Lower lobe of right lung (tissue), 2 donors: Measurements from ENCODE around the gene EHD3. TPM values are rescaled to one million over a fixed set of nuclear protein-coding genes. Genes with fewer than 3 reads are reported as not detected.

Experiments used
- ATAC-seq, 2 donors: fragments of 200-7000 bp; cut with Tn5 transposase; one replicate each; pipeline ENCODE4 v1.9.1; 2020 to 2022; ENCODE audit warnings: mild to moderate bottlenecking in 2 of 2, moderate library complexity in 2 of 2
- DNase-seq: peaks from one replicate; pipeline ENCODE4 v3.0.0-alpha.2; 2020
- H3K27ac ChIP-seq: fragments of 200-600 bp; one replicate; pipeline ENCODE4 v1.8.0; 2022
- H3K27me3 ChIP-seq: fragments of 200-600 bp; one replicate; pipeline ENCODE4 v1.8.0; 2022; ENCODE audit warnings: low read depth
- H3K36me3 ChIP-seq: fragments of 200-600 bp; one replicate; pipeline ENCODE4 v1.8.0; 2022; ENCODE audit warnings: mild to moderate bottlenecking
- H3K4me1 ChIP-seq: fragments of 200-600 bp; one replicate; pipeline ENCODE4 v1.8.0; 2022
- H3K4me3 ChIP-seq: fragments of 200-600 bp; one replicate; pipeline ENCODE4 v1.8.0; 2022; ENCODE audit warnings: mild to moderate bottlenecking
- H3K9me3 ChIP-seq: fragments of 200-600 bp; one replicate; pipeline ENCODE4 v1.8.0; 2022
- CTCF ChIP-seq: fragments of 200-600 bp; IDR thresholded peaks from one replicate; pipeline ENCODE4 v1.8.0; 2022; ENCODE audit warnings: antibody characterized with exemption, mild to moderate bottlenecking
- intact Hi-C: fragments of 100-400 bp; cut with DNase I; formaldehyde crosslinking; loops from one replicate; pipeline ENCODE4 v1.11.0; 2022
- total RNA-seq: library from RNA; stranded (reverse); fragmentation: NEBNext Ultra II Directional; extraction: Animal tissue kit (Norgen Biotek cat#: 25700); gene quantifications from one replicate; pipeline ENCODE4 v1.2.1, GENCODE V29; 2021
- donor health status: DM: no; HTN: yes; CAD: no; lungs with severe emphysema.

The EHD3 gene
- total RNA-seq, 1 donor from 2014 or later = 11.0 TPM

GRCh38 chr2:31259075-31259474, 25.1 kb downstream of the EHD3 start:
- no peak for TF ChIP-seq CTCF
- intact Hi-C loops = no loop called here
- no peak for ATAC-seq
- Histone ChIP-seq H3K4me3 (no peak overlapping the region), H3K27ac (no peak overlapping the region), H3K27me3 (no peaks in the 10 kb centered on the region), H3K9me3 (no peaks in the 10 kb centered on the region), H3K36me3 (peaks cover 18% of the 10 kb centered on the region), H3K4me1 (no peaks in the 10 kb centered on the region)
- DNase-seq = no peak

- Histone ChIP-seq H3K4me1 (no peaks in the 10 kb centered on the region), H3K27me3 (no peaks in the 10 kb centered on the region), H3K9me3 (no peaks in the 10 kb centered on the region), H3K36me3 (peaks cover 18% of the 10 kb centered on the region), H3K27ac (no peak overlapping the region), H3K4me3 (no peak overlapping the region)
- TF ChIP-seq CTCF = no peak
- no peak for ATAC-seq
- intact Hi-C loops = no loop called here
- DNase-seq = no peak
These were observed 26.9 kb downstream of the EHD3 start for GRCh38 chr2:31260870-31261269.

GRCh38 chr2:31263636-31264190, 29.8 kb downstream of the EHD3 start:
- ATAC-seq (no peak), DNase-seq (no peak)
- intact Hi-C loops = no loop called here
- no peak for TF ChIP-seq CTCF
- Histone ChIP-seq H3K27ac (no peak overlapping the region), H3K4me1 (no peaks in the 10 kb centered on the region), H3K27me3 (no peaks in the 10 kb centered on the region), H3K36me3 (peaks cover 18% of the 10 kb centered on the region), H3K9me3 (no peaks in the 10 kb centered on the region), H3K4me3 (no peak overlapping the region)

DNA sequence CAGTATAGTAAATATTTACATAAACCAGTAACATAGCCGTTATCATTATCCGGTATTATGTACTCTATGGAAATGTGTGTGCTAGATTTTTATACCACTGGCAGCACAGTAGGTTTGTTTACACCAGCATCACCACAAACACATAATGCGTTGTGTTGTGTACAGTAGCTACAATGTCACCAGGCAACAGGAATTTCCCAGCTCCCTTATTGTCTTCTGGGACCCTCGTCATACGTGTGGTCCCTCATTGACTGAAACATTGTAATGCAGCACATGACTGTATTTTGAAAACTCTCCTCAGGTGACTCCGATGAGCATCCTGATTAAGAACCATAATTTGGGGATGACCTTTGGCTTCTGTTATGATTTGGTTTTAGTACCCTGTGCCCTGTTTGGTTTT, 31.3 kb downstream of the EHD3 start:
- TF ChIP-seq CTCF = no peak
- H3K4me1 ChIP-seq = no peaks in the 10 kb centered on the region
- intact Hi-C loops = no loop called here
- no peak overlapping the region for H3K4me3 ChIP-seq
- no peaks in the 10 kb centered on the region for H3K9me3 ChIP-seq
- no peak overlapping the region for H3K27ac ChIP-seq
- no peak for DNase-seq
- no peaks in the 10 kb centered on the region for H3K27me3 ChIP-seq
- no peak for ATAC-seq
- H3K36me3 ChIP-seq = peaks cover 18% of the 10 kb centered on the region

GRCh38 chr2:31266804-31267203, 32.9 kb downstream of the EHD3 start:
- DNase-seq = no peak
- Histone ChIP-seq H3K27me3 (no peaks in the 10 kb centered on the region), H3K4me1 (no peaks in the 10 kb centered on the region), H3K36me3 (peaks cover 8% of the 10 kb centered on the region), H3K4me3 (no peak overlapping the region), H3K27ac (no peak overlapping the region), H3K9me3 (no peaks in the 10 kb centered on the region)
- no peak for ATAC-seq
- intact Hi-C loops = no loop called here
- TF ChIP-seq CTCF = no peak
